Measurements from ENCODE around the gene SCARF2. TPM values are rescaled to one million over a fixed set of nuclear protein-coding genes. Genes with fewer than 3 reads are reported as not detected.

SCARF2 gene
- total and polyA plus RNA-seq, 2 of the 8 experiments (the other 6 are each of a cell fraction or from before 2014, with no cell fraction given): 4.2 to 9.8 TPM

- TF ChIP-seq EP300 (IDR thresholded peaks at IDR 0.05; ENCODE audit: borderline replicate concordance in 1 of 2, low read depth in 2 of 2, low read length in 2 of 2) (no peak), YY1 (IDR thresholded peaks at IDR 0.05; ENCODE audit: low read depth, low read length) (no peak), TEAD4 (IDR thresholded peaks at IDR 0.05; ENCODE audit: low read depth, low read length) (no peak)
These were observed 10.3 kb downstream of the SCARF2 start (continued) for GRCh38 chr22:20427104-20427944.
